GM18951 (cell line): Measurements from ENCODE around the gene SYT14.
"Not testable (repeated sequence)": the region's sequence is repeated elsewhere in the genome, so short reads cannot be mapped to it uniquely, and the experiment has no call there.

Experiments used
- POLR2A ChIP-seq: IDR thresholded peaks from 4 replicates; pipeline ENCODE4 v1.6.1; 2011; ENCODE audit warnings: mild to moderate bottlenecking; ENCODE audit not compliant: insufficient read length, insufficient read depth; ENCODE audit errors: extremely low read depth
- in situ Hi-C: fragments of 300-500 bp; cut with MboI; formaldehyde crosslinking; loops from one replicate; pipeline ENCODE4 v1.12.0; 2022; ENCODE audit warnings: low sequenced_read_pairs, mixed read lengths, inconsistent platforms; ENCODE audit not compliant: unreplicated experiment

Gene SYT14

GRCh38 chr1:209912306-209912705, 25.7 kb upstream of the SYT14 start:
- in situ Hi-C loops = no loop called here
- no peak for TF ChIP-seq POLR2A

- in situ Hi-C loops = not testable (repeated sequence)
These were observed 18.4 kb upstream of the SYT14 start for GRCh38 chr1:209919637-209920036.

GRCh38 chr1:209920844-209921243, 17.2 kb upstream of the SYT14 start:
- in situ Hi-C loops = no loop called here
- no peak for TF ChIP-seq POLR2A

GRCh38 chr1:209924390-209924789, 13.6 kb upstream of the SYT14 start:
- in situ Hi-C loops = no loop called here
- no peak for TF ChIP-seq POLR2A

GRCh38 chr1:209926045-209926444, 12.0 kb upstream of the SYT14 start:
- no peak for TF ChIP-seq POLR2A
- in situ Hi-C loops = no loop called here

- TF ChIP-seq POLR2A = no peak
- in situ Hi-C loops = no loop called here
These were observed 10.6 kb upstream of the SYT14 start for GRCh38 chr1:209927466-209927865.

- no peak for TF ChIP-seq POLR2A
- in situ Hi-C loops = no loop called here
These were observed 8.3 kb upstream of the SYT14 start for GRCh38 chr1:209929751-209930150.

GRCh38 chr1:209931141-209931540, 6.9 kb upstream of the SYT14 start:
- in situ Hi-C loops = no loop called here

GRCh38 chr1:209936125-209936524, 1.9 kb upstream of the SYT14 start:
- TF ChIP-seq POLR2A = no peak
- in situ Hi-C loops = no loop called here

More at GRCh38 chr1:209931141-209931540, 6.9 kb upstream of the SYT14 start:
- no peak for TF ChIP-seq POLR2A

GRCh38 chr1:209945377-209945776, 7.4 kb downstream of the SYT14 start:
- TF ChIP-seq POLR2A = no peak
- in situ Hi-C loops = no loop called here

- no peak for TF ChIP-seq POLR2A
- in situ Hi-C loops = no loop called here
These were observed 10.1 kb downstream of the SYT14 start for GRCh38 chr1:209948155-209948554.

- no peak for TF ChIP-seq POLR2A
- in situ Hi-C loops = no loop called here
These were observed 18.1 kb downstream of the SYT14 start for GRCh38 chr1:209956116-209956515.

GRCh38 chr1:209959623-209960022, 21.6 kb downstream of the SYT14 start:
- TF ChIP-seq POLR2A = no peak
- in situ Hi-C loops = no loop called here

- no peak for TF ChIP-seq POLR2A
- in situ Hi-C loops = no loop called here
These were observed 22.9 kb downstream of the SYT14 start for GRCh38 chr1:209960926-209961325.

- TF ChIP-seq POLR2A = no peak
- in situ Hi-C loops = no loop called here
These were observed 24.4 kb downstream of the SYT14 start for GRCh38 chr1:209962388-209962787.
